GM21619 (cell line): ENCODE data around the gene NEUROD6.

Source experiments
- ATAC-seq: cut with Tn5 transposase; IDR thresholded peaks from one replicate; pipeline ENCODE4 v1.9.1; 2021; ENCODE audit not compliant: unreplicated experiment

Gene NEUROD6

GRCh38 chr7:31335161-31335856, 5.2 kb downstream of the NEUROD6 start:
- ATAC-seq, result no peak

GRCh38 chr7:31333291-31333690, 7.2 kb downstream of the NEUROD6 start:
- no peak for ATAC-seq

- no peak for ATAC-seq
Observed at GRCh38 chr7:31327071-31327470, 13.5 kb downstream of the NEUROD6 start.

- ATAC-seq, result no peak
Observed at GRCh38 chr7:31326416-31326815, 14.1 kb downstream of the NEUROD6 start.

- no peak for ATAC-seq
Observed at GRCh38 chr7:31323101-31323500, 17.4 kb downstream of the NEUROD6 start.

- no peak for ATAC-seq
Observed at GRCh38 chr7:31320675-31321074, 19.9 kb downstream of the NEUROD6 start.

GRCh38 chr7:31318313-31318712, 22.2 kb downstream of the NEUROD6 start:
- ATAC-seq, result no peak

GRCh38 chr7:31316876-31317275, 23.6 kb downstream of the NEUROD6 start:
- ATAC-seq, result no peak

GRCh38 chr7:31315758-31316157, 24.8 kb downstream of the NEUROD6 start:
- no peak for ATAC-seq

- ATAC-seq, result no peak
Observed at GRCh38 chr7:31314781-31315180, 25.7 kb downstream of the NEUROD6 start.

GRCh38 chr7:31312889-31313288, 27.6 kb downstream of the NEUROD6 start:
- ATAC-seq, result no peak

- no peak for ATAC-seq
Observed at GRCh38 chr7:31311552-31311951, 29.0 kb downstream of the NEUROD6 start.

- ATAC-seq, result no peak
Observed at GRCh38 chr7:31310321-31310935, 30.1 kb downstream of the NEUROD6 start.

- no peak for ATAC-seq
Observed at GRCh38 chr7:31309407-31309806, 31.1 kb downstream of the NEUROD6 start.

GRCh38 chr7:31308652-31309051, 31.9 kb downstream of the NEUROD6 start:
- no peak for ATAC-seq

- no peak for ATAC-seq
Observed at GRCh38 chr7:31307972-31308371, 32.6 kb downstream of the NEUROD6 start.

GRCh38 chr7:31305260-31305659, 35.3 kb downstream of the NEUROD6 start:
- ATAC-seq, result no peak

GRCh38 chr7:31304446-31304845, 36.1 kb downstream of the NEUROD6 start:
- no peak for ATAC-seq

GRCh38 chr7:31302356-31302755, 38.2 kb downstream of the NEUROD6 start:
- ATAC-seq, result no peak

GRCh38 chr7:31299336-31299735, 41.2 kb downstream of the NEUROD6 start:
- ATAC-seq, result no peak

- ATAC-seq, result no peak
Observed at GRCh38 chr7:31290601-31291000, 49.9 kb downstream of the NEUROD6 start.
